T-cell (primary cell): ENCODE data around the gene TMEM131L. TPM values are rescaled to one million over a fixed set of nuclear protein-coding genes. Genes with fewer than 3 reads are reported as not detected.

Source experiments
- ATAC-seq, 4 experiments: fragments of 200-7000 bp in 3 of 4; fragments of 150-1000 bp in 1 of 4; cut with Tn5 transposase; replicated peaks in 1 of 4; 1 replicate in 3 of 4; 2 replicates in 1 of 4; pipeline ENCODE4 v1.10.0; 2021; ENCODE audit warnings: moderate library complexity in 3 of 4, mild to moderate bottlenecking in 2 of 4, moderate number of reproducible peaks in 1 of 4
- CTCF ChIA-PET, 2 donors: fragments of 300-600 bp; sonication (Branson Sonifier 250); formaldehyde crosslinking; loops; one replicate each; lab custom pipeline; 2022; ENCODE audit warnings: antibody characterized with exemption in 2 of 2; lab: Charles Lee
- POLR2A ChIA-PET, 2 donors: fragments of 300-600 bp; sonication (Branson Sonifier 250); formaldehyde crosslinking; loops; one replicate each; lab custom pipeline; 2022; ENCODE audit warnings: antibody characterized with exemption in 2 of 2; lab: Charles Lee
- DNase-seq, 35 experiments: peaks; one replicate each; pipeline versions ENCODE4 v3.0.0 to v3.0.0-alpha.2; 2013 to 2023
- H3K27ac ChIP-seq: one replicate; pipeline ENCODE4 v1.5.1; 2013; ENCODE audit warnings: low read length
- H3K27me3 ChIP-seq, 2 experiments: replicated peaks in 1 of 2; 1 replicate in 1 of 2; 2 replicates in 1 of 2; pipeline versions ENCODE4 v1.6.1 to v1.7.0; 2013; ENCODE audit warnings: low read length in 1 of 2, mixed read lengths in 1 of 2; ENCODE audit not compliant: control insufficient read depth in 2 of 2, insufficient read depth in 2 of 2; ENCODE audit errors: extremely low read depth in 1 of 2
- H3K36me3 ChIP-seq, 2 donors: 1 replicate in 1 of 2; 2 replicates in 1 of 2; pipeline versions ENCODE4 v1.6.1 to v1.7.0; 2013; ENCODE audit warnings: low read length in 1 of 2; ENCODE audit not compliant: control insufficient read depth in 2 of 2, insufficient read depth in 1 of 2; ENCODE audit errors: extremely low read depth in 1 of 2
- H3K4me1 ChIP-seq, 2 experiments: 1 replicate in 1 of 2; 2 replicates in 1 of 2; pipeline versions ENCODE4 v1.6.1 to v1.7.0; 2013; ENCODE audit warnings: low read length in 2 of 2, mixed read lengths in 1 of 2; ENCODE audit not compliant: insufficient read depth in 2 of 2, control insufficient read depth in 1 of 2; ENCODE audit errors: extremely low read depth in 1 of 2
- H3K4me3 ChIP-seq, 2 donors: 1 replicate in 1 of 2; 2 replicates in 1 of 2; pipeline versions ENCODE4 v1.5.1 to v1.7.0; 2013; ENCODE audit warnings: mild to moderate bottlenecking in 2 of 2, low read length in 1 of 2, moderate library complexity in 1 of 2; ENCODE audit not compliant: control insufficient read depth in 1 of 2; ENCODE audit errors: extremely low read depth in 1 of 2
- H3K9me3 ChIP-seq: 2 replicates; pipeline ENCODE4 v1.7.0; 2013
- H3K27ac Mint-ChIP-seq, 2 donors: one replicate each; pipeline ENCODE4 v1.8.0; 2020 to 2021; ENCODE audit warnings: mild to moderate bottlenecking in 2 of 2, mixed read lengths in 2 of 2
- H3K27me3 Mint-ChIP-seq, 2 donors: one replicate each; pipeline ENCODE4 v1.8.0; 2021 to 2022; ENCODE audit warnings: mixed read lengths in 2 of 2
- H3K36me3 Mint-ChIP-seq: one replicate; pipeline ENCODE4 v1.8.0; 2021; ENCODE audit warnings: mixed read lengths
- H3K4me1 Mint-ChIP-seq, 3 donors: one replicate each; pipeline ENCODE4 v1.8.0; 2020 to 2022; ENCODE audit warnings: mixed read lengths in 3 of 3, mild to moderate bottlenecking in 1 of 3
- H3K4me3 Mint-ChIP-seq, 3 donors: one replicate each; pipeline ENCODE4 v1.8.0; 2020 to 2022; ENCODE audit warnings: mild to moderate bottlenecking in 3 of 3, mixed read lengths in 3 of 3, moderate library complexity in 3 of 3
- H3K9me3 Mint-ChIP-seq, 3 donors: one replicate each; pipeline ENCODE4 v1.8.0; 2020 to 2022; ENCODE audit warnings: mixed read lengths in 3 of 3
- WGBS: methylation state at CpG from one replicate; pipeline ENCODE4 v1.1.5; 2013; ENCODE audit warnings: missing lambda C conversion rate; ENCODE audit not compliant: insufficient coverage; 5-methylcytosine and 5-hydroxymethylcytosine counted together
- total RNA-seq, 35 experiments: library from RNA in 6 of 35; stranded (reverse) in 6 of 35; fragments of 120-200 nt in 1 of 35; gene quantifications; one replicate each; pipeline versions ENCODE4 v1.2.1 to v1.2.4 and lab custom pipeline; 2013 to 2026

The TMEM131L gene
- total RNA-seq, 5 donors from 2014 or later (not counting 1 experiment from before 2014, with no cell fraction given), result 60.7 to 115 (median 72.6) TPM

DNA sequence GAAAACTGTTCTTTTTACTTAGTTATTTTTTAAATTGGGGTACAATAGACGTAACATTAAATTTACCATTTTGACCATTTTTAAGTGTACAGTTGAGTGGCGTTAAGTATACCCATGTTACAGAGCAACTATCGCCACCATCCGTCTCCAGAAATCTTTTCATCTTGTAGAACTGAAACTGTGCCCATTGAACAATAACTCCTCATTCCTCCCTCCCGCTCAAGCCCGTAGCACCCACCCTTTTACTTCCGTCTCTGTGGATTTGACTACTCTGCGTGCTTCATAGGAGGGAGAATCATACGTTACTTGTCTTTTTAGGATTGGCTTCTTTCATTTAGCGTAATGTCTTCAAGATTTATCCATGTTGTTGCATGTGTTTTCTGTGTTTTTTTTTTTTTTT, 55.3 kb downstream of the TMEM131L start:
- Mint-ChIP-seq H3K36me3 (peaks cover 8% of the 10 kb centered on the region), H3K4me1 (peaks cover 93 to 96% (median 94%) of the 10 kb centered on the region in 3 donors), H3K27me3 (no peaks in the 10 kb centered on the region), H3K27ac (peak overlapping the region; percentile 92 to 93), H3K4me3 (peak overlapping the region; percentile 68 to 82 (median 72)), H3K9me3 (no peaks in the 10 kb centered on the region)
- H3K36me3 ChIP-seq, result peaks cover 3 to 6% of the 10 kb centered on the region in 2 donors
- H3K4me1 ChIP-seq, result peaks cover 78% of the 10 kb centered on the region in 2 experiments
- CTCF ChIA-PET, result interaction anchor here in 1 of 2 donors (0.9 to 1.2 kb wide), 5 partner anchors 9 to 53 kb away, joined by 3 to 4 read pairs (median 4); no protein-coding TSS in a partner anchor
- peak in 2 of 4 experiments; percentile 10 to 52 for ATAC-seq
- peak overlapping the region; percentile 25 to 29 for H3K4me3 ChIP-seq
- peak overlapping the region; percentile 65 for H3K27ac ChIP-seq
- POLR2A ChIA-PET, result interaction anchor here in 1 of 2 donors (0.5 kb wide), 1 partner anchor 30 kb away, joined by 3 read pairs; no protein-coding TSS in a partner anchor
- WGBS, result no CpG with 5 or more reads among the region's 10 CpGs
- no peaks in the 10 kb centered on the region for H3K9me3 ChIP-seq
- peak in 3 of 35 experiments; percentile 18 to 69 (median 26) for DNase-seq
- H3K27me3 ChIP-seq, result no peaks in the 10 kb centered on the region

DNA sequence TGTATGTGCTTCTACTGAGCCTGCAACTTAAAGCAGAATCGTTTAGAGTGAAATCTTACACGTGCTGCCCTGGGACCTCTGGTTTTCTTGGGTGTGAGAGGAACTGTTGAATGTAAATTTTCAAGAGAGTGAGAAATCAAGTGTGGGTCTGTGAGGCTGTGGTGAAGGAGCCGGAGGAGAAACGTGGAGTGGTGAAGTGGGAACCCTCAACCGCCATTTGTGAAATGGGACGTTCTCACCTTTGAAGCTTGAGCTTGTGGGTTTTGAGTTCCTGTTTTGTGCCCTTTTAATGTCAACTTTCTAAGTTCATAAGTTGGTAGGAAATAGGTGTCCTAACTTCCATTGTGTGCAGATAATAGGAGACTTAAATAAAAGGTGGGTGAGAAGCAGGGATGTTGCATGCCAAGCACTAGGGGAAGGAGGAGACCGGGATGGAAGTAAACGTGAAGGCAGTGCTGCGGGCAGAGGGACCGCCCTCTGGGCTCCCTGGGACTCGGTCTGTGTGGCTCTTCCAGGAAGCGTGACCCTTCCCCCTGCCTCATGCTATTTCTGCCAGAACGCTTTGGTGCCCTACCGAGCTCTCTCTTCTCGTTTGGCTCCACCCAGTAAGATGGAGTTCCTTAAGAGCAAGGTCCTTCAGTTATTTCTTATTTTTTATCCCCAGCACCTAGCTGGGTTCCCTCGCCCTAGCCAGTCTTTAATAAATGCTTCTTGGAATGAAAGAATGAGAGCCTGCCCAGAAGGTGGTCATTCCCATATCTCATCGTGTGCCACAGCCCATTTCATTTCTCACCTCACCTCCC, 56.0 kb downstream of the TMEM131L start:
- Mint-ChIP-seq H3K9me3 (no peaks in the 10 kb centered on the region), H3K4me3 (peak overlapping the region; percentile 68 to 82 (median 72)), H3K4me1 (peaks cover 96 to 99% (median 97%) of the 10 kb centered on the region in 3 donors), H3K27ac (peak overlapping the region; percentile 92 to 93), H3K27me3 (no peaks in the 10 kb centered on the region), H3K36me3 (peaks cover 13% of the 10 kb centered on the region)
- Histone ChIP-seq H3K4me1 (peaks cover 80 to 81% of the 10 kb centered on the region in 2 experiments), H3K9me3 (no peaks in the 10 kb centered on the region), H3K36me3 (peaks cover 0 to 3% of the 10 kb centered on the region in 2 donors), H3K4me3 (peak overlapping the region; percentile 25 to 64), H3K27ac (peak overlapping the region; percentile 65), H3K27me3 (no peaks in the 10 kb centered on the region)
- DNase-seq (peak in 34 of 35 experiments; percentile 13 to 84 (median 55)), ATAC-seq (peak; percentile 71 to 78 (median 76))
- CTCF ChIA-PET, result interaction anchor here (0.9 to 1.2 kb wide), 7 partner anchors 9 to 89 kb away, joined by 3 to 4 read pairs (median 4); no protein-coding TSS in a partner anchor
- 1% methylated on average over 14 of the region's 17 CpGs for WGBS
- POLR2A ChIA-PET, result interaction anchor here in 1 of 2 donors (0.6 to 1.4 kb wide), 4 partner anchors 25 to 1065 kb away, joined by 3 to 4 read pairs (median 3); no protein-coding TSS in a partner anchor

DNA sequence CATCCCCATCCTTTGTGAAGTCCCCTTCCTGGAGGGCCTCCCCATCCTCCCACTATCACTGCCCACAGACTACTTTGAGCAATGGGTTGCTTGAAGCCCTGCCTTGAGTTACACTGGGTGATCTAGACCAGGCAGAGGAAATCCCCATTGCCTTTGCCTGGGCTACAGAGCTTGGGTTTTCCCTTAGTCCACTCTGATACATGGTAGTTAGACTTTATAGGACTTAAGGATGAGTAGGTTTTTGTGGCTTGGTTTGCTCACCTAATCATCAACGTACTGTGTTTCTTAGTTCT, 56.6 kb downstream of the TMEM131L start:
- Mint-ChIP-seq H3K27me3 (no peaks in the 10 kb centered on the region), H3K36me3 (peaks cover 13% of the 10 kb centered on the region), H3K27ac (peak overlapping the region; percentile 92 to 93), H3K9me3 (no peaks in the 10 kb centered on the region), H3K4me3 (peak overlapping the region; percentile 68 to 82 (median 72)), H3K4me1 (peaks cover 96 to 99% (median 97%) of the 10 kb centered on the region in 3 donors)
- ChIA-PET POLR2A (interaction anchor here in 1 of 2 donors (1.3 to 1.4 kb wide), 2 partner anchors 25 to 36 kb away, joined by 3 to 4 read pairs; no protein-coding TSS in a partner anchor), CTCF (interaction anchor here (0.6 to 1.2 kb wide), 4 partner anchors 8 to 90 kb away, joined by 3 to 4 read pairs (median 4); no protein-coding TSS in a partner anchor)
- WGBS, result no CpG with 5 or more reads among the region's 1 CpG
- Histone ChIP-seq H3K27ac (peak overlapping the region; percentile 65), H3K9me3 (no peaks in the 10 kb centered on the region), H3K27me3 (no peaks in the 10 kb centered on the region), H3K36me3 (peaks cover 0 to under 1% of the 10 kb centered on the region in 2 donors), H3K4me3 (peak overlapping the region; percentile 25 to 64), H3K4me1 (peaks cover 80 to 84% of the 10 kb centered on the region in 2 experiments)
- DNase-seq, result peak in 8 of 35 experiments; percentile 6 to 78 (median 20)
- ATAC-seq, result peak; percentile 12 to 63 (median 23)

DNA sequence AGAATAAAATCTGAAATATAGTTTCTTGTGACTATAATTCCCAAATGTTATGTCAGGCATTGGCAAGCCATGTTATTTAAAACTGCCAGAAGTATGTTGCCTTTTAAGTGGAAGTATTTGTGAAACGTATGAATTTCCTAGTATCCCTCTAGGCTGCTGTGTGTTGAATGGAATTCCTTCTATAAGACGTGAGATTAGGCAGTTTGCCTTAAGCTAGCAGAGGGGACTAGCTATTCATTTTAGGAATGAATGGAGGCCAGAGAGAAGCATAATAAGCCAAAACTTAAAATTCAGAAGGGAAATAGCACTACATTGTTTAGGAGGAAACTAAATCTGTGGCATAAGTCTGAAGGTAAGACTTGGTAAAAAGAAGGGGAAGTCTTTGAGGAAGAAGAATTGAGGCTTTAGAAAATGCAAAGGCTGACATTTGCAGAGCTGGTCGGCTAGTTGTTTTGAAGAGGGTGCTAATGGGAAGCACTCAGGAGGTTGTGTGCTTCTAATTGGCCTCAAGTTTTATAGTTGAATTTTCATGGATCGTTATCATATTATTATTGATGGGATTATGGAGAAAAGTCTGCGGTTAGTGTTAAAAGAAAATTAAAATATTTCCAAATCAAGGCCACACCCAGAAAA, 57.1 kb downstream of the TMEM131L start:
- Mint-ChIP-seq H3K27ac (peak overlapping the region; percentile 92 to 93), H3K9me3 (no peaks in the 10 kb centered on the region), H3K36me3 (peaks cover 15% of the 10 kb centered on the region), H3K27me3 (no peaks in the 10 kb centered on the region), H3K4me3 (peak overlapping the region; percentile 10 to 82 (median 39)), H3K4me1 (peaks cover 96 to 99% (median 97%) of the 10 kb centered on the region in 3 donors)
- Histone ChIP-seq H3K27ac (peak overlapping the region; percentile 65), H3K9me3 (no peaks in the 10 kb centered on the region), H3K36me3 (no peaks in the 10 kb centered on the region), H3K27me3 (no peaks in the 10 kb centered on the region), H3K4me1 (peaks cover 84% of the 10 kb centered on the region in 2 experiments), H3K4me3 (peak overlapping the region in 1 of 2 donors; percentile 64)
- ATAC-seq, result no peak
- CTCF ChIA-PET, result interaction anchor here (0.6 to 1.6 kb wide), 4 partner anchors 11 to 91 kb away, joined by 3 to 6 read pairs (median 4); no protein-coding TSS in a partner anchor
- no peak for DNase-seq
- POLR2A ChIA-PET, result interaction anchor here in 1 of 2 donors (1.3 to 1.4 kb wide), 2 partner anchors 26 to 37 kb away, joined by 3 to 4 read pairs; no protein-coding TSS in a partner anchor
- WGBS, result 45% methylated on average over 3 of the region's 5 CpGs

DNA sequence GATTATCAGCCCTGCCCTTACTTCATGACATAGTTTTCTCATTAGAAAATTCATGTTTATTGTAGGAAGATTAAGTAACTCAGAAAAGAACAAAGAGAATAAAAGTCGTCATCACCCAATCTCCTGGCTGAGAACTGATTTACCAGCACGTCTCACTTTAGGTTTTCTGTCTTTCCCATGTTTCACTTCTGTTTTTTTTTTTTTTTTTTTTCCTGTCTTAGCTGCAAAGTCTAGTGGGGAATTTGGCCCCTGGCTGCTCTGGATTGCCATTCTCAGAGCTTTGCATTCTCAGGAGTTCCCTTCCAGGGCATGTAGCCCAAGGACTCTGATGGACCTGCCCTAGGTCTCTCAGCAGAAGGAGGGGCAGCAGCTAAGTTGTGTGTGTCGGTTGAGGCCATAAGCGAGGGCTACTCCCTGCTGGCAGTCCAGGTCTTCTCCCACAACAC, 57.8 kb downstream of the TMEM131L start:
- Histone ChIP-seq H3K27me3 (no peaks in the 10 kb centered on the region), H3K27ac (peak overlapping the region; percentile 65), H3K4me1 (peaks cover 85 to 88% of the 10 kb centered on the region in 2 experiments), H3K9me3 (no peaks in the 10 kb centered on the region), H3K4me3 (peak overlapping the region in 1 of 2 donors; percentile 23), H3K36me3 (no peaks in the 10 kb centered on the region)
- peak overlapping the region; percentile 10 to 82 (median 39) for H3K4me3 Mint-ChIP-seq
- ChIA-PET POLR2A (no interaction called here), CTCF (interaction anchor here (0.5 to 1.6 kb wide), 5 partner anchors 10 to 103 kb away, joined by 3 to 6 read pairs (median 3); no protein-coding TSS in a partner anchor)
- DNase-seq (no peak), ATAC-seq (no peak)
- H3K4me1 Mint-ChIP-seq, result peaks cover 96 to 99% (median 97%) of the 10 kb centered on the region in 3 donors
- H3K9me3 Mint-ChIP-seq, result no peaks in the 10 kb centered on the region
- peak overlapping the region; percentile 92 to 93 for H3K27ac Mint-ChIP-seq
- peaks cover 15% of the 10 kb centered on the region for H3K36me3 Mint-ChIP-seq
- no peaks in the 10 kb centered on the region for H3K27me3 Mint-ChIP-seq
- no CpG with 5 or more reads among the region's 4 CpGs for WGBS
